ENCODE results near the gene GFRA3.

DNA sequence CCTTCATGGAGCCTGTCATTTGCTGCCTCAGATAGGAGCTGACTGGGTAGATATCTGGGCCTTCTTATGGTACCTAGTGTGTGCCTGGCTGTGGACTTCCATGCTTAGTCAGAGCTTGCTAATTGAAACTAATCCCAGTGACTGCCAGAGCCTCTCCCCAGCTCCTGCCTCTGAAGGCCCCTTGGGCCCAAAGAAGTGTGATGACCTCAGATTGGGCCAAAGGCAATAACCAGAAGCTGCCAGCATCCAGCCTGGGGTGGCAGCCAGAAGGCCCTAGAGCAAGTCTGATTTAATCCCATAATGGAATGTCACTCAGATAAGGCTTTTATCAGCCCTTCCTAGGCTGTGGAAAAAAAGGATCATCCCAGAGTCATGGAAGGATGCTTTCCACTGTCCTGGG, 44.2 kb downstream of the GFRA3 start:
- TF ChIP-seq POLR2AphosphoS5 (IDR thresholded peaks at IDR 0.05), result no peak
- TF ChIP-seq, protein P1, sequence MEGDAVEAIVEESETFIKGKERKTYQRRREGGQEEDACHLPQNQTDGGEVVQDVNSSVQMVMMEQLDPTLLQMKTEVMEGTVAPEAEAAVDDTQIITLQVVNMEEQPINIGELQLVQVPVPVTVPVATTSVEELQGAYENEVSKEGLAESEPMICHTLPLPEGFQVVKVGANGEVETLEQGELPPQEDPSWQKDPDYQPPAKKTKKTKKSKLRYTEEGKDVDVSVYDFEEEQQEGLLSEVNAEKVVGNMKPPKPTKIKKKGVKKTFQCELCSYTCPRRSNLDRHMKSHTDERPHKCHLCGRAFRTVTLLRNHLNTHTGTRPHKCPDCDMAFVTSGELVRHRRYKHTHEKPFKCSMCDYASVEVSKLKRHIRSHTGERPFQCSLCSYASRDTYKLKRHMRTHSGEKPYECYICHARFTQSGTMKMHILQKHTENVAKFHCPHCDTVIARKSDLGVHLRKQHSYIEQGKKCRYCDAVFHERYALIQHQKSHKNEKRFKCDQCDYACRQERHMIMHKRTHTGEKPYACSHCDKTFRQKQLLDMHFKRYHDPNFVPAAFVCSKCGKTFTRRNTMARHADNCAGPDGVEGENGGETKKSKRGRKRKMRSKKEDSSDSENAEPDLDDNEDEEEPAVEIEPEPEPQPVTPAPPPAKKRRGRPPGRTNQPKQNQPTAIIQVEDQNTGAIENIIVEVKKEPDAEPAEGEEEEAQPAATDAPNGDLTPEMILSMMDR (IDR thresholded peaks at IDR 0.05 in 8 of 11, conservative IDR thresholded peaks at IDR 0.05 in 3 of 11), result no peak
- no peak for TF ChIP-seq POLR2A (IDR thresholded peaks at IDR 0.05)

All from spleen (tissue), 7 donors.